ENCODE results near the gene ACD. TPM values are rescaled to one million over a fixed set of nuclear protein-coding genes. Genes with fewer than 3 reads are reported as not detected.

The ACD gene
- 10 to 100 TPM in 1 of 2 donors, 1 to 10 TPM in 1; 6.7 to 10.3 TPM for polyA plus RNA-seq

DNA sequence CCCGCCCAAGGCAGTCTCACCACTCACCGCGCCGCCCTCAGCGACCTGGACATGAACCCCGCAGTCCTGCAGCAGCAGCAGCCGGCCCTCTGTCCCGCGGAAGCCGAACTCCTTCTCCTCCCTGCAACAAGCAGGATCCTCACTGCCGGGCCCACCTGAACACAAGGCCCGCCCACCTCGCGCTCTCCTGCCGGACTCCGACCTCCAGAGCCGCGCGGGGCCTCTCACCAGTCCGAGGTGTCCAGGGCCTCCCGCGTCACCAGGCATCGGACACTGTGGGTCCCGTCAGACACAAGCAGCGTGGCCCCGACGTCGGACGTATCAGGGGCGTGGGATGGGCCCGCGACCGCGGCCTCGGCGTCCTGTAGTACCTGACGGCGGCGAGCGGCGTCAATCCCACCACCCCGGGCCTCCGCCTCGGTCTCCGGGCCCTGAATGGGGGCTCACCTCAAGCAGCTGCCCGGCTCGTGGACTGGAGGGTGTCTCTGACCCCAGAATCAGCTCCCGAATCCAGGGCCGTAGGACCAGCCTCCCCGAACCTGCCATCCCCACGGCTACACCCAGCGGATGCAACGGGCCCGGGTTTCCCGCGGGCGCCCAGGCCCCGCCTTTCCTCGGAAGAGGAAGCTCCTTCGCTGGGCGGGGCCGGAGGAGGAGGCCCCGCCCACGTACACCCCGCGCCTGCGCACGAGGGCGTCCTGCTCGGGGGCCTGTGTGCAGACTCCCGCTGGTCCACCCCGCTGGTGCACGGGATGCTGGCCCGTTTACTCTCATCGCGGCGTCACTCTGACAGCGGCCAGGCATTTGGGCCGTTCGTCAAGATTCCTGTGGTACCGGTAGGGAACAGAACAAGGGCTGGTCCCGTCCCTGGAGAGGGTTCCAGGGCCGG lies at the start of gene ACD:
Gene ACD, minus strand, starts transcription at position 586 of the 889 bp plus-strand sequence. Its CDS starts 40 bp downstream, at position 546.
- Histone ChIP-seq H3K27ac (ENCODE audit: low read depth in 2 of 2, low read length in 1 of 2) (peak within 1 kb of the TSS; percentile 88 to 91), H3K4me3 (ENCODE audit: low read depth in 1 of 2, low read length in 2 of 2) (peak within 1 kb of the TSS; percentile 66 to 85), H3K9me3 (ENCODE audit: control insufficient read depth in 2 of 2, insufficient read depth in 1 of 2, low read depth in 1 of 2, low read length in 1 of 2) (no peaks in the 10 kb centered on the region), H3K36me3 (ENCODE audit: control insufficient read depth in 2 of 2, insufficient read depth in 2 of 2, low read length in 1 of 2) (peaks cover 2 to 17% of the 10 kb centered on the region in 2 donors), H3K27me3 (ENCODE audit: control insufficient read depth in 1 of 2, insufficient read depth in 2 of 2, low read length in 2 of 2) (no peaks in the 10 kb centered on the region), H3K4me1 (ENCODE audit: control insufficient read depth in 2 of 2, insufficient read depth in 2 of 2, low read length in 1 of 2) (peaks cover 0 to 18% of the 10 kb centered on the region in 2 donors)
- WGBS, 2 donors, result 0% methylated on average over 82 to 83 of the region's 83 CpGs

DNA sequence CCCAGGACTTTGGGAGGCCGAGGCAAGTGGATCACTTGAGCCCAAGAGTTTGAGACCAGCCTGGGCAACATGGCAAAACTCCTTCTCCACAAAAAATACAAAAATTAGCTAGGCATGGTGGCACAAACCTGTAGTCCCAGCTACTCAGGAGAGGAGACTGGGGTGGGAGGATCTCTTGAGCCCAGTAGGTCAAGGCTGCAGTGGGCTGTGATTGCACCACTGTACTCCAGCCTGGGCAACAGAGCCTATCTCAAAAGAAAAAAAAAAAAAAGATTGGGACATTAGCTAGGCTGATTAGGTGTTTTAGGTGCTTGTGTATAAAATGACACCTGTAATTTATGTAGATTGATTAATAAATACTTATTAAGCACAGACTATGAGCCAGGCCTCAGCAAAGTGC lies 49.0 kb upstream of the ACD start:
- no peak overlapping the region for H3K4me3 ChIP-seq (ENCODE audit: low read depth in 1 of 2, low read length in 2 of 2)
- H3K9me3 ChIP-seq (ENCODE audit: control insufficient read depth in 2 of 2, insufficient read depth in 1 of 2, low read depth in 1 of 2, low read length in 1 of 2), result no peaks in the 10 kb centered on the region
- 92 to 93% methylated on average over 1 of the region's 1 CpG for WGBS, 2 donors
- no peaks in the 10 kb centered on the region for H3K4me1 ChIP-seq (ENCODE audit: control insufficient read depth in 2 of 2, insufficient read depth in 2 of 2, low read length in 1 of 2)
- H3K27me3 ChIP-seq (ENCODE audit: control insufficient read depth in 1 of 2, insufficient read depth in 2 of 2, low read length in 2 of 2), result no peaks in the 10 kb centered on the region
- H3K27ac ChIP-seq (ENCODE audit: low read depth in 2 of 2, low read length in 1 of 2), result peak overlapping the region in 1 of 2 donors; percentile 8
- H3K36me3 ChIP-seq (ENCODE audit: control insufficient read depth in 2 of 2, insufficient read depth in 2 of 2, low read length in 1 of 2), result peaks cover 0 to 2% of the 10 kb centered on the region in 2 donors

DNA sequence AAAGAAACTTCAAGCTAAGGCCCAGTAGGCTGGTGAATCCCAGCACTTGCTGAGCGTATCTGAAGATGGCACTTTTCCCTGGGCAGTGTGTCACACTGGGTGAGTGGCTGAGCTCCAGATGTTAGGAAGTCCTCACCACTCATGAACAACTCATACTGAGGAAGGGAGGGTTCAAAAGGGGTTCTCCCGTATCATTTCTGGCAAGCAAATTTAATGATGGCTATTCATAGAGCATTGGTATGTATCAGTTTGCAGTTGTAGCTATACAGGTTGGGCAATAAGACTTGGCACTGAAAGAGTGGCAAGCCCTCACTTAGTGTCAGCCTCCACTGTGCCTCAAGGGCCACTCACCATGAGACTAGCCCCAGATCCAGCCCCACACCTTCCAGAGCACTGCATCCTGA lies 48.3 kb upstream of the ACD start:
- Histone ChIP-seq H3K27me3 (ENCODE audit: control insufficient read depth in 1 of 2, insufficient read depth in 2 of 2, low read length in 2 of 2) (no peaks in the 10 kb centered on the region), H3K4me1 (ENCODE audit: control insufficient read depth in 2 of 2, insufficient read depth in 2 of 2, low read length in 1 of 2) (no peaks in the 10 kb centered on the region)
- 34 to 46% methylated on average over 2 of the region's 2 CpGs for WGBS, 2 donors

DNA sequence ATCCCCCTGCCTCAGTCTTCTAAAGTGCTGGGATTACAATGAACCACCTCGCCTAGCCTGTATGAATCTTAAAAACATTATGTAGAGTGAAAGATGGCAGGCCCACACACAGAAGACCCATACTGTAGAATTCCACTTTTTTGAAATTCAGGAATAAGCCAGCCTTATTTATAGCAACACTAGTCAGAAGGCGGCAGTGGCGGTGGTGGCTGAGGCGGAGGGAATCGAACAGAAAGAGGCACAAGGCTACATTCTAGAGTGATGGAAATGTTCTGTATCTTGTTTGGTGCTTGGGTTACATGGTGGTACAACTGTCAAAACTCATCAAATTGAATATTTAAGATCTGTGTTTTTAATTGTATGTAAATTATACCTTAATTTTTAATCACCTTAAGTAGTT lies 47.7 kb upstream of the ACD start:
- Histone ChIP-seq H3K4me3 (ENCODE audit: low read depth in 1 of 2, low read length in 2 of 2) (no peak overlapping the region), H3K9me3 (ENCODE audit: control insufficient read depth in 2 of 2, insufficient read depth in 1 of 2, low read depth in 1 of 2, low read length in 1 of 2) (no peaks in the 10 kb centered on the region), H3K36me3 (ENCODE audit: control insufficient read depth in 2 of 2, insufficient read depth in 2 of 2, low read length in 1 of 2) (no peaks in the 10 kb centered on the region), H3K27ac (ENCODE audit: low read depth in 2 of 2, low read length in 1 of 2) (peak overlapping the region in 1 of 2 donors; percentile 15), H3K27me3 (ENCODE audit: control insufficient read depth in 1 of 2, insufficient read depth in 2 of 2, low read length in 2 of 2) (no peaks in the 10 kb centered on the region), H3K4me1 (ENCODE audit: control insufficient read depth in 2 of 2, insufficient read depth in 2 of 2, low read length in 1 of 2) (no peaks in the 10 kb centered on the region)
- 97 to 98% methylated on average over 5 of the region's 5 CpGs for WGBS, 2 donors

More for the DNA sequence above, 48.3 kb upstream of the ACD start:
- Histone ChIP-seq H3K4me3 (ENCODE audit: low read depth in 1 of 2, low read length in 2 of 2) (no peak overlapping the region), H3K9me3 (ENCODE audit: control insufficient read depth in 2 of 2, insufficient read depth in 1 of 2, low read depth in 1 of 2, low read length in 1 of 2) (no peaks in the 10 kb centered on the region), H3K36me3 (ENCODE audit: control insufficient read depth in 2 of 2, insufficient read depth in 2 of 2, low read length in 1 of 2) (peaks cover 0 to 2% of the 10 kb centered on the region in 2 donors), H3K27ac (ENCODE audit: low read depth in 2 of 2, low read length in 1 of 2) (peak overlapping the region; percentile 38 to 74)

DNA sequence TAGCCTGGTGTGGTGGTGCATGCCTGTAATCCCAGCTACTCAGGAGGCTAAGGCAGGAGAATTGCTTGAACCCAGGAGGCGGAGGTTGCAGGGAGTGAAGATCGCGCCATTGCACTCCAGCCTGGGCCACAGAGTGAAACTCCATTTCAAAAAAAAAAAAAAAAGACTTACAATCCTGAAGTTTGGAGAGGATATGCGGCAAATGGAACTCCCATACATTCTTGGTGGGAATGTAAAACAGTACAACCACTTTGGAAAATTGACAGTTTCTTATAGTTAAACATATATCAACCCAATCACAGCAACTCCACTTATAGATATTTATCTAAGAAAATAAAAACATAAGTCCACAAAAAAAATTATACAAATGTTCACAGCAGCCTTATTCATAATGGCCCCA lies 47.1 kb upstream of the ACD start:
- WGBS, 2 donors, result 85 to 95% methylated on average over 4 of the region's 4 CpGs
- Histone ChIP-seq H3K4me3 (ENCODE audit: low read depth in 1 of 2, low read length in 2 of 2) (no peak overlapping the region), H3K4me1 (ENCODE audit: control insufficient read depth in 2 of 2, insufficient read depth in 2 of 2, low read length in 1 of 2) (no peaks in the 10 kb centered on the region), H3K36me3 (ENCODE audit: control insufficient read depth in 2 of 2, insufficient read depth in 2 of 2, low read length in 1 of 2) (no peaks in the 10 kb centered on the region), H3K27ac (ENCODE audit: low read depth in 2 of 2, low read length in 1 of 2) (no peak overlapping the region), H3K9me3 (ENCODE audit: control insufficient read depth in 2 of 2, insufficient read depth in 1 of 2, low read depth in 1 of 2, low read length in 1 of 2) (no peaks in the 10 kb centered on the region), H3K27me3 (ENCODE audit: control insufficient read depth in 1 of 2, insufficient read depth in 2 of 2, low read length in 2 of 2) (no peaks in the 10 kb centered on the region)

DNA sequence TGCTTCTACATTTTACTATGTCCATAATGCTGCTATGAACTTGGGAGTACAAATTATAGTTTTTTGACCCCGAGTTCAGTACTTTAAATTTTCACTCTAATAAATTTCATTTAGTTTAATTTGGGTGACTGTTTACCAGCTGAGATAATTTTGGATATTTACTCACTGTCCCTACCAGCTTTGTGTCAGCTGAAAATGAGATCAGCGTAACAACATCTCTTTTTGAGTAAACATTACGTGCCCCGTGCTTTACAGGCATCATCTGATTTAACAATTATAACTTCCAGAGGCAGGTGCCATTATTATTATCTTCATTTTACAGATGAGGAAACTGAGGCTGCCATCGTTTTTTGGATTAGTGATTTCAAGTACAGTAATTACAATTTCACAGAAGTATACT lies 44.0 kb upstream of the ACD start:
- Histone ChIP-seq H3K4me1 (ENCODE audit: control insufficient read depth in 2 of 2, insufficient read depth in 2 of 2, low read length in 1 of 2) (no peaks in the 10 kb centered on the region), H3K27me3 (ENCODE audit: control insufficient read depth in 1 of 2, insufficient read depth in 2 of 2, low read length in 2 of 2) (no peaks in the 10 kb centered on the region), H3K27ac (ENCODE audit: low read depth in 2 of 2, low read length in 1 of 2) (no peak overlapping the region), H3K4me3 (ENCODE audit: low read depth in 1 of 2, low read length in 2 of 2) (no peak overlapping the region), H3K36me3 (ENCODE audit: control insufficient read depth in 2 of 2, insufficient read depth in 2 of 2, low read length in 1 of 2) (no peaks in the 10 kb centered on the region), H3K9me3 (ENCODE audit: control insufficient read depth in 2 of 2, insufficient read depth in 1 of 2, low read depth in 1 of 2, low read length in 1 of 2) (no peaks in the 10 kb centered on the region)
- 89 to 93% methylated on average over 5 of the region's 5 CpGs for WGBS, 2 donors

DNA sequence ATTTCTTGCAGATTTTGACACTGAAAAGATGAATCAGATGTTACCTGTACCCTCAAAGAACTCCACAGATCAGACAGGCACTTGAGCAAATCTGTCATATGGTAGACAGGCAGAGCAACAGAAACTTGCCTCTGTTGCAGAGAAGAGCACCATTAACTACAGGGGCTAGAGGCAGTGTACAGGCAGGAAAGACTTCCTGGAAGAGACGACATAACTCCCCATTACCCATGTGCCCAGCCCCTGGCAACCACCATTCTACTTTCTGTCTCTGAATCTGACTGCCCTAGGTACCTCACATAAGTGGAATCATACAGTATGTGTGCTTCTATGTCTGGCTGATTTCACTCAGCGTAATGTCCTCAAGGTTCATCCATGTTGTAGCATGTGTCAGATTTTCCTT lies 43.6 kb upstream of the ACD start:
- Histone ChIP-seq H3K4me1 (ENCODE audit: control insufficient read depth in 2 of 2, insufficient read depth in 2 of 2, low read length in 1 of 2) (no peaks in the 10 kb centered on the region), H3K9me3 (ENCODE audit: control insufficient read depth in 2 of 2, insufficient read depth in 1 of 2, low read depth in 1 of 2, low read length in 1 of 2) (no peaks in the 10 kb centered on the region), H3K27me3 (ENCODE audit: control insufficient read depth in 1 of 2, insufficient read depth in 2 of 2, low read length in 2 of 2) (no peaks in the 10 kb centered on the region), H3K27ac (ENCODE audit: low read depth in 2 of 2, low read length in 1 of 2) (peak overlapping the region in 1 of 2 donors; percentile 0), H3K4me3 (ENCODE audit: low read depth in 1 of 2, low read length in 2 of 2) (no peak overlapping the region), H3K36me3 (ENCODE audit: control insufficient read depth in 2 of 2, insufficient read depth in 2 of 2, low read length in 1 of 2) (no peaks in the 10 kb centered on the region)
- WGBS, 2 donors, result 72 to 78% methylated on average over 2 of the region's 2 CpGs

DNA sequence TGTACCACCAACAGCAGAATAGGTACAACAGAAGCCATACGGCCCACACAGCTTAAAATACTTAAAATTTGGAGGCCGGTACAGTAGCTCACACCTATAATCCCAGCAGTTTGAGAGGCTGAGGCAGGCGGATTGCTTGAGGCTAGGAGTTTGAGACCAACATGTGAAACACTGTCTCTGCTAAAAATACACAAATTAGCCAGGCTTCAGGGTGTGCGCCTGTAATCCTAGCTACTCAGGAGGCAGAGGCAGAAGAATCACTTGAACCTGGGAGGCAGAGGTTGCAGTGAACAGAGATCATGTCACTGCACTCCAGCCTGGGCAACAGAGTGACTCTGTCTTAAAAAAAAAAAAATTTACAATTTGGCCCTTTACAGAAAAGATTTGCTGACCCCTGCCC lies 42.1 kb upstream of the ACD start:
- Histone ChIP-seq H3K27me3 (ENCODE audit: control insufficient read depth in 1 of 2, insufficient read depth in 2 of 2, low read length in 2 of 2) (no peaks in the 10 kb centered on the region), H3K4me1 (ENCODE audit: control insufficient read depth in 2 of 2, insufficient read depth in 2 of 2, low read length in 1 of 2) (no peaks in the 10 kb centered on the region), H3K4me3 (ENCODE audit: low read depth in 1 of 2, low read length in 2 of 2) (no peak overlapping the region), H3K27ac (ENCODE audit: low read depth in 2 of 2, low read length in 1 of 2) (no peak overlapping the region), H3K9me3 (ENCODE audit: control insufficient read depth in 2 of 2, insufficient read depth in 1 of 2, low read depth in 1 of 2, low read length in 1 of 2) (no peaks in the 10 kb centered on the region), H3K36me3 (ENCODE audit: control insufficient read depth in 2 of 2, insufficient read depth in 2 of 2, low read length in 1 of 2) (no peaks in the 10 kb centered on the region)
- 93 to 94% methylated on average over 4 of the region's 4 CpGs for WGBS, 2 donors

DNA sequence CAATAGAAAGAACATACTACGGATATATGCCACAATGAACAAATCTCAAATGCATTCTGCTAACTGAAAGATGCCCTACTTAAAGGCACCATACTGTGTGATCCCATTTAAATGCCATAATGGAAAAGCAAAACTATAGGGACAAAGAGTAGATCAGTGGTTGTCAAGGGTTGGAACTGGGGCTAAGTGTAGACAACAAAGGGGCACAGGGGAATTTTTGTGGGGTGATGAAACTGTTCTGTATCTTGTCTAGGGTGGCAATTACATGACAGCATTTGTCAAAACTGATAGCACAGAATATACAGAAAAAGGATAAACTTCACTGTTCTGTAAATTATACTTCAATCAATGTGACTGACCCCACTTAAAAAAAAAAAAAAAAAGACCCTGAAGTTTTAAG lies 41.4 kb upstream of the ACD start:
- H3K4me3 ChIP-seq (ENCODE audit: low read depth in 1 of 2, low read length in 2 of 2), result no peak overlapping the region
- no peak overlapping the region for H3K27ac ChIP-seq (ENCODE audit: low read depth in 2 of 2, low read length in 1 of 2)
- WGBS, 2 donors, result 90 to 93% methylated on average over 1 of the region's 1 CpG
- H3K36me3 ChIP-seq (ENCODE audit: control insufficient read depth in 2 of 2, insufficient read depth in 2 of 2, low read length in 1 of 2), result no peaks in the 10 kb centered on the region
- H3K4me1 ChIP-seq (ENCODE audit: control insufficient read depth in 2 of 2, insufficient read depth in 2 of 2, low read length in 1 of 2), result no peaks in the 10 kb centered on the region
- no peaks in the 10 kb centered on the region for H3K27me3 ChIP-seq (ENCODE audit: control insufficient read depth in 1 of 2, insufficient read depth in 2 of 2, low read length in 2 of 2)
- H3K9me3 ChIP-seq (ENCODE audit: control insufficient read depth in 2 of 2, insufficient read depth in 1 of 2, low read depth in 1 of 2, low read length in 1 of 2), result no peaks in the 10 kb centered on the region

DNA sequence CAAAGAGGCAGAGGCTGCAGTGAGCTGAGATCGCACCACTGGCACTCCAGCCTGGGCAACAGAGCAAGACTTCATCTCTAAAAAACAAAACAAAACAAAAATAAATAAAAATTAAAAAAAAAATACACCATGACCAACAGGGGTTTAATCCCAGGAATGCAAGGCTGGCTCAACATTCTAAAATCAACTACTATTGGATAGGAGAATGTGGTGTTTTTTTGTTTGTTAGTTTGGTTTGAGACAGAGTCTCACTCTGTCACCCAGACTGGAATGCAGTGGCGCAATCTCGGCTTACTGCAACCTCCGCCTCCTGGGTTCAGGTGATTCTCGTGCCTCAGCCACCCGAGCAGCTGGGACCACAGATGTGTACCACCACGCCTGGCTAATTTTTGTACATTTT lies 39.2 kb upstream of the ACD start:
- 96 to 98% methylated on average over 7 of the region's 7 CpGs for WGBS, 2 donors
- Histone ChIP-seq H3K4me3 (ENCODE audit: low read depth in 1 of 2, low read length in 2 of 2) (no peak overlapping the region), H3K4me1 (ENCODE audit: control insufficient read depth in 2 of 2, insufficient read depth in 2 of 2, low read length in 1 of 2) (no peaks in the 10 kb centered on the region), H3K36me3 (ENCODE audit: control insufficient read depth in 2 of 2, insufficient read depth in 2 of 2, low read length in 1 of 2) (no peaks in the 10 kb centered on the region), H3K9me3 (ENCODE audit: control insufficient read depth in 2 of 2, insufficient read depth in 1 of 2, low read depth in 1 of 2, low read length in 1 of 2) (no peaks in the 10 kb centered on the region), H3K27me3 (ENCODE audit: control insufficient read depth in 1 of 2, insufficient read depth in 2 of 2, low read length in 2 of 2) (no peaks in the 10 kb centered on the region), H3K27ac (ENCODE audit: low read depth in 2 of 2, low read length in 1 of 2) (no peak overlapping the region)
